Umbilical cord (tissue), 2 donors: ENCODE results near the gene GAGE12D. TPM values are rescaled to one million over a fixed set of nuclear protein-coding genes. Genes with fewer than 3 reads are reported as not detected.
"Not testable (repeated sequence)": the region's sequence is repeated elsewhere in the genome, so short reads cannot be mapped to it uniquely, and the experiment has no call there.

Experiments
- DNase-seq: peaks from one replicate; pipeline ENCODE4 v3.0.0-alpha.2; 2015; ENCODE audit warnings: low spot score
- total RNA-seq: library from RNA; depleted of rRNA; stranded (reverse); fragments of >200 nt; gene quantifications from one replicate; pipeline ENCODE4 v1.2.3, GENCODE V29; 2014; ENCODE audit warnings: low replicate concordance; ENCODE audit not compliant: insufficient read depth

The GAGE12D gene, protein sequence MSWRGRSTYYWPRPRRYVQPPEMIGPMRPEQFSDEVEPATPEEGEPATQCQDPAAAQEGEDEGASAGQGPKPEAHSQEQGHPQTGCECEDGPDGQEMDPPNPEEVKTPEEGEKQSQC
- total RNA-seq = not detected

- not testable (repeated sequence) for DNase-seq
Measured at GRCh38 chrX:49541433-49541832, at the start of gene GAGE12D. GAGE12D (plus strand) TSS chrX:49541733; CDS start chrX:49542888, 1,155 bp downstream.

DNA sequence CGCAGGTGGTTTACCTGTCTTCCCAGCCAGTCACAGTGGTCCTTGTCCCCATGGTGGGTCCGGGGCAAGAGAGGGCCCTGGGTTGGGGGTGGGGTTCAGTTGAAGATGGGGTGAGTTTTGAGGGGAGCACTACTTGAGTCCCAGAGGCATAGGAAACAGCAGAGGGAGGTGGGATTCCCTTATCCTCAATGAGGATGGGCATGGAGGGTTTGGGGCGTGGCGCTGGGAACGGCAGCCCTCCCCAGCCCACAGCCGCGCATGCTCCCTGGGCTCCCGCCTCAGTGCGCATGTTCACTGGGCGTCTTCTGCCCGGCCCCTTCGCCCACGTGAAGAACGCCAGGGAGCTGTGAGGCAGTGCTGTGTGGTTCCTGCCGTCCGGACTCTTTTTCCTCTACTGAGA is 9.7 kb upstream of the GAGE12D start, which contains the start of gene GAGE12C:
GAGE12C (plus strand) TSS at position 301 of the 400 bp plus-strand sequence. CDS start 1,155 bp downstream, outside the sequence.
- DNase-seq = not testable (repeated sequence)

DNA sequence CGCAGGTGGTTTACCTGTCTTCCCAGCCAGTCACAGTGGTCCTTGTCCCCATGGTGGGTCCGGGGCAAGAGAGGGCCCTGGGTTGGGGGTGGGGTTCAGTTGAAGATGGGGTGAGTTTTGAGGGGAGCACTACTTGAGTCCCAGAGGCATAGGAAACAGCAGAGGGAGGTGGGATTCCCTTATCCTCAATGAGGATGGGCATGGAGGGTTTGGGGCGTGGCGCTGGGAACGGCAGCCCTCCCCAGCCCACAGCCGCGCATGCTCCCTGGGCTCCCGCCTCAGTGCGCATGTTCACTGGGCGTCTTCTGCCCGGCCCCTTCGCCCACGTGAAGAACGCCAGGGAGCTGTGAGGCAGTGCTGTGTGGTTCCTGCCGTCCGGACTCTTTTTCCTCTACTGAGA is 9.5 kb downstream of the GAGE12D start, which contains the start of gene GAGE12E:
GAGE12E (plus strand) TSS at position 301 of the 400 bp plus-strand sequence. CDS start 1,155 bp downstream, outside the sequence.
- not testable (repeated sequence) for DNase-seq

GRCh38 chrX:49560542-49560941 is 19.0 kb downstream of the GAGE12D start, which contains the start of gene GAGE12F:
GAGE12F (plus strand) TSS chrX:49560842; CDS start chrX:49561997, 1,155 bp downstream.
- DNase-seq = not testable (repeated sequence)

GRCh38 chrX:49568728-49569127 is 27.2 kb downstream of the GAGE12D start:
- not testable (repeated sequence) for DNase-seq

DNA sequence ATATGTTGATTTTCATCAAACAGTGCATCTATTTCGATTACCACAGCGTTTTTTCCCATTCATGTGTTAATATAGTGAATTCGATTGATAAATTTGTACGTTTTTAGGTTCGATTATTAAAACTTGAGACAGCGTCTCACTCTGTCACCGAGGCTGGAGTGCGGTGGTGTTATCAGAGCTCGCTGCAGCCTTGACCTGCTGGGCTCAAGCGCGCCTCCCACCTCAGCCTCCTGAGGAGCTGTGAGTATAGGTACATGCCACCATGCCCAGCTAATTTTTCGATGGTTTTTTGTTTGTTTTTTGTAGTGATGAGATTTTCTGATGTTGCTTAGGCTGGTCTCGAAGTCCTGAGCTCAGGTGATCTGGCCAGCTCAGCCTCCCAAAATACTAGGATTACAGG is 27.6 kb downstream of the GAGE12D start:
- DNase-seq = not testable (repeated sequence)

DNA sequence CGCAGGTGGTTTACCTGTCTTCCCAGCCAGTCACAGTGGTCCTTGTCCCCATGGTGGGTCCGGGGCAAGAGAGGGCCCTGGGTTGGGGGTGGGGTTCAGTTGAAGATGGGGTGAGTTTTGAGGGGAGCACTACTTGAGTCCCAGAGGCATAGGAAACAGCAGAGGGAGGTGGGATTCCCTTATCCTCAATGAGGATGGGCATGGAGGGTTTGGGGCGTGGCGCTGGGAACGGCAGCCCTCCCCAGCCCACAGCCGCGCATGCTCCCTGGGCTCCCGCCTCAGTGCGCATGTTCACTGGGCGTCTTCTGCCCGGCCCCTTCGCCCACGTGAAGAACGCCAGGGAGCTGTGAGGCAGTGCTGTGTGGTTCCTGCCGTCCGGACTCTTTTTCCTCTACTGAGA is 28.6 kb downstream of the GAGE12D start, which contains the start of gene GAGE12G:
GAGE12G (plus strand) TSS at position 301 of the 400 bp plus-strand sequence. CDS start 1,155 bp downstream, outside the sequence.
- not testable (repeated sequence) for DNase-seq

DNA sequence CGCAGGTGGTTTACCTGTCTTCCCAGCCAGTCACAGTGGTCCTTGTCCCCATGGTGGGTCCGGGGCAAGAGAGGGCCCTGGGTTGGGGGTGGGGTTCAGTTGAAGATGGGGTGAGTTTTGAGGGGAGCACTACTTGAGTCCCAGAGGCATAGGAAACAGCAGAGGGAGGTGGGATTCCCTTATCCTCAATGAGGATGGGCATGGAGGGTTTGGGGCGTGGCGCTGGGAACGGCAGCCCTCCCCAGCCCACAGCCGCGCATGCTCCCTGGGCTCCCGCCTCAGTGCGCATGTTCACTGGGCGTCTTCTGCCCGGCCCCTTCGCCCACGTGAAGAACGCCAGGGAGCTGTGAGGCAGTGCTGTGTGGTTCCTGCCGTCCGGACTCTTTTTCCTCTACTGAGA is 38.1 kb downstream of the GAGE12D start, which contains the start of gene GAGE12H:
GAGE12H (plus strand) TSS at position 301 of the 400 bp plus-strand sequence. CDS start 1,155 bp downstream, outside the sequence.
- not testable (repeated sequence) for DNase-seq

- DNase-seq = not testable (repeated sequence)
Measured at GRCh38 chrX:49589196-49589595, 47.7 kb downstream of the GAGE12D start, which contains the start of gene GAGE2A. GAGE2A (plus strand) TSS chrX:49589496; CDS start chrX:49590651, 1,155 bp downstream.

GRCh38 chrX:49589769-49590478 is 48.4 kb downstream of the GAGE12D start:
- DNase-seq = not testable (repeated sequence)

DNA sequence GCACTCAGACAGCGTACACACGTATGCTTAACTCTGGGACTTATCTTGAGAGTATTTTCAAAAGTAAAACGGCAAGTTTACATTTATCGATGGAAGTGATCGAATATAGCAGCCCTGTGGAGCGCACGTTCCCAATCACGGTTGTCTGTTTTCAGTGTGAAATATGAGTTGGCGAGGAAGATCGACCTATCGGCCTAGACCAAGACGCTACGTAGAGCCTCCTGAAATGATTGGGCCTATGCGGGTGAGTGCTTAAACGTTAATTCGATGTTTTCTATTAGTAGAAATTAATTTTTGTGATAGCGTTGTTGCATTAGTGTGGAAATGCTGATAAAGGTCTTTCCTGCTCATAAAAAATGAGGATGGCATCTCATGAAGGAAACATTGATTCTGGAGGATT is 49.0 kb downstream of the GAGE12D start:
- DNase-seq = not testable (repeated sequence)

Other genes starting within 250 kb of the GAGE12D start
- gene GAGE10, start 238.1 kb upstream of the GAGE12D start, total RNA-seq = not detected
- not detected for gene GAGE12J, start 219.7 kb upstream of the GAGE12D start, total RNA-seq
- gene GAGE13, start 210.2 kb upstream of the GAGE12D start, total RNA-seq = not detected
- not detected for gene GAGE12C, start 9.6 kb upstream of the GAGE12D start, total RNA-seq
- gene GAGE12E, start 9.6 kb downstream of the GAGE12D start, total RNA-seq = not detected
- gene GAGE12F, start 19.1 kb downstream of the GAGE12D start, total RNA-seq = not detected
- not detected for gene GAGE12G, start 28.7 kb downstream of the GAGE12D start, total RNA-seq
- not detected for gene GAGE12H, start 38.2 kb downstream of the GAGE12D start, total RNA-seq
- gene GAGE2A, start 47.8 kb downstream of the GAGE12D start, total RNA-seq = not detected
- 1.4 TPM for gene GAGE1, start 57.3 kb downstream of the GAGE12D start, total RNA-seq
- gene PAGE1, start 154.3 kb downstream of the GAGE12D start, total RNA-seq = not detected